Progenitor cell of endocrine pancreas (in vitro differentiated cells): Measurements from ENCODE around the gene TANGO6. TPM values are rescaled to one million over a fixed set of nuclear protein-coding genes. Genes with fewer than 3 reads are reported as not detected.
A peak's percentile ranks its signal among the peaks of the same experiment; 100 is the strongest.

Experiments used
- DNase-seq: peaks from one replicate; pipeline ENCODE4 v3.0.0; 2021; ENCODE audit warnings: low spot score; ENCODE audit not compliant: unreplicated experiment
- H3K27ac Mint-ChIP-seq: 2 replicates; pipeline ENCODE4 v1.8.0; 2021; ENCODE audit warnings: mild to moderate bottlenecking, moderate library complexity, mixed read lengths
- H3K27me3 Mint-ChIP-seq: 2 replicates; pipeline ENCODE4 v1.8.0; 2021; ENCODE audit warnings: mixed read lengths
- H3K36me3 Mint-ChIP-seq: 2 replicates; pipeline ENCODE4 v1.8.0; 2022; ENCODE audit warnings: mixed read lengths; ENCODE audit not compliant: insufficient read depth
- H3K4me1 Mint-ChIP-seq: 2 replicates; pipeline ENCODE4 v1.8.0; 2021; ENCODE audit warnings: low read depth, mixed read lengths
- H3K4me3 Mint-ChIP-seq: 2 replicates; pipeline ENCODE4 v1.8.0; 2021; ENCODE audit warnings: low read depth, mild to moderate bottlenecking, moderate library complexity, mixed read lengths
- H3K9me3 Mint-ChIP-seq: 2 replicates; pipeline ENCODE4 v1.8.0; 2021; ENCODE audit warnings: low read depth, mixed read lengths
- CTCF ChIP-seq: fragments of 200-600 bp; sonication (generic); IDR thresholded peaks from one replicate; pipeline ENCODE4 v1.5.0; 2021; ENCODE audit warnings: antibody characterized with exemption, mild to moderate bottlenecking; ENCODE audit not compliant: unreplicated experiment
- total RNA-seq: library from RNA; stranded (reverse); gene quantifications from 2 replicates; pipeline ENCODE4 v1.2.1, GENCODE V29; 2021

The TANGO6 gene
- total RNA-seq, 1 donor from 2014 or later, result 14.8 TPM

GRCh38 chr16:69107316-69107962 lies 264.1 kb downstream of the TANGO6 start:
- TF ChIP-seq CTCF, result peak; percentile 31
- Mint-ChIP-seq H3K27me3 (peaks cover 50% of the 10 kb centered on the region), H3K4me3 (peak overlapping the region; percentile 67), H3K36me3 (peaks cover 4% of the 10 kb centered on the region), H3K4me1 (peaks cover 8% of the 10 kb centered on the region), H3K27ac (no peak overlapping the region), H3K9me3 (no peaks in the 10 kb centered on the region)
- DNase-seq, result no peak

- peaks cover 8% of the 10 kb centered on the region for H3K4me1 Mint-ChIP-seq
- DNase-seq, result no peak
- H3K27ac Mint-ChIP-seq, result no peak overlapping the region
Observed at GRCh38 chr16:69108064-69108904, 265.0 kb downstream of the TANGO6 start.

GRCh38 chr16:69108905-69109252 lies 265.5 kb downstream of the TANGO6 start:
- Mint-ChIP-seq H3K36me3 (peaks cover 4% of the 10 kb centered on the region), H3K9me3 (no peaks in the 10 kb centered on the region), H3K27ac (no peak overlapping the region), H3K4me1 (peaks cover 8% of the 10 kb centered on the region), H3K27me3 (peaks cover 39% of the 10 kb centered on the region), H3K4me3 (no peak overlapping the region)
- DNase-seq, result no peak
- no peak for TF ChIP-seq CTCF

More at GRCh38 chr16:69108064-69108904, 265.0 kb downstream of the TANGO6 start:
- TF ChIP-seq CTCF, result no peak
- Mint-ChIP-seq H3K27me3 (peaks cover 42% of the 10 kb centered on the region), H3K9me3 (no peaks in the 10 kb centered on the region), H3K36me3 (peaks cover 4% of the 10 kb centered on the region), H3K4me3 (no peak overlapping the region)

- no peak for DNase-seq
- no peak for TF ChIP-seq CTCF
- Mint-ChIP-seq H3K27me3 (peaks cover 36% of the 10 kb centered on the region), H3K27ac (no peak overlapping the region), H3K4me3 (no peak overlapping the region), H3K36me3 (peaks cover 4% of the 10 kb centered on the region), H3K9me3 (no peaks in the 10 kb centered on the region), H3K4me1 (peaks cover 8% of the 10 kb centered on the region)
Observed at GRCh38 chr16:69109486-69110270, 266.3 kb downstream of the TANGO6 start.

GRCh38 chr16:69110406-69110805 lies 267.1 kb downstream of the TANGO6 start:
- TF ChIP-seq CTCF, result no peak
- Mint-ChIP-seq H3K36me3 (peaks cover 4% of the 10 kb centered on the region), H3K27me3 (peaks cover 31% of the 10 kb centered on the region), H3K27ac (no peak overlapping the region), H3K4me3 (no peak overlapping the region), H3K4me1 (peaks cover 6% of the 10 kb centered on the region), H3K9me3 (no peaks in the 10 kb centered on the region)
- no peak for DNase-seq
